ENCODE measurements around the gene ZNF519.
"Not testable (repeated sequence)": the region's sequence is repeated elsewhere in the genome, so short reads cannot be mapped to it uniquely, and the experiment has no call there.

- not testable (repeated sequence) for TF ChIP-seq CTCF (IDR thresholded peaks at IDR 0.05; ENCODE audit: low read depth, low read length, poor library complexity, severe bottlenecking); EZH2phosphoT487 (IDR thresholded peaks at IDR 0.05; ENCODE audit: borderline replicate concordance, low read length)
Observed at GRCh38 chr18:14143871-14144627, 11.8 kb upstream of the ZNF519 start.

Measured in DOHH2 (cell line).